ENCODE measurements around the gene KIR2DL3.

KIR2DL3 gene

GRCh38 chr19:54790711-54791110 lies 52.4 kb downstream of the KIR2DL3 start:
- no peaks in the 10 kb centered on the region for H3K9me3 ChIP-seq (ENCODE audit: control insufficient read depth in 1 of 2, low read length in 2 of 2)
- H3K9ac ChIP-seq (ENCODE audit: low read depth in 1 of 2, low read length in 2 of 2), result no peak overlapping the region
- no peaks in the 10 kb centered on the region for H3K4me1 ChIP-seq (ENCODE audit: control insufficient read depth in 1 of 2, insufficient read depth in 2 of 2, low read length in 2 of 2)
- no peaks in the 10 kb centered on the region for H3K27me3 ChIP-seq (ENCODE audit: control insufficient read depth in 1 of 2, insufficient read depth in 2 of 2, low read length in 2 of 2)
- no peak overlapping the region for H3K4me3 ChIP-seq (ENCODE audit: low read depth in 1 of 2, low read length in 2 of 2)
- H3K36me3 ChIP-seq (ENCODE audit: control insufficient read depth in 1 of 2, insufficient read depth in 2 of 2, low read length in 2 of 2), result no peaks in the 10 kb centered on the region
- H3K27ac ChIP-seq (ENCODE audit: low read depth, low read length), result no peak overlapping the region

DNA sequence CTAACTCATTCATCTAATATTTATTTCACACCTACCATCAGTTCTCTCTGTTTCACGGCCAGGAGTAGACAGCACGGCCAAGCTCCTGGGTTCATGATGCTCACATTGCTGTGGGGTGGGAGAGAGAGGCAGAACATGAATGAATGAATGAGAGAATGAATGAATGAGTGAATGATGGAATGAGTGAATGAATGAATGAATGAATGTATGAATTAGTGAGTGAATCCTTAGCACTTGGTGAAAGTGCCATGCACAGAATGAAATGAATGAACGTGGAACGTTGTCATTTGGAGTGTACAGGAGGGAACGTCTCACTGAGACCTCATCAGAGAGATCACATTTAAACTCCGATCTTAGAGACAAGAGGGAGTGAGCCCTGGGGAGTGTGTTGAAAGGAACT lies 53.2 kb downstream of the KIR2DL3 start:
- Histone ChIP-seq H3K27ac (ENCODE audit: low read depth, low read length) (no peak overlapping the region), H3K4me3 (ENCODE audit: low read depth in 1 of 2, low read length in 2 of 2) (no peak overlapping the region), H3K27me3 (ENCODE audit: control insufficient read depth in 1 of 2, insufficient read depth in 2 of 2, low read length in 2 of 2) (no peaks in the 10 kb centered on the region), H3K9ac (ENCODE audit: low read depth in 1 of 2, low read length in 2 of 2) (no peak overlapping the region), H3K36me3 (ENCODE audit: control insufficient read depth in 1 of 2, insufficient read depth in 2 of 2, low read length in 2 of 2) (no peaks in the 10 kb centered on the region), H3K4me1 (ENCODE audit: control insufficient read depth in 1 of 2, insufficient read depth in 2 of 2, low read length in 2 of 2) (no peaks in the 10 kb centered on the region), H3K9me3 (ENCODE audit: control insufficient read depth in 1 of 2, low read length in 2 of 2) (no peaks in the 10 kb centered on the region)

GRCh38 chr19:54792814-54793213 lies 54.5 kb downstream of the KIR2DL3 start:
- no peak overlapping the region for H3K27ac ChIP-seq (ENCODE audit: low read depth, low read length)

GRCh38 chr19:54795758-54796157 lies 57.4 kb downstream of the KIR2DL3 start:
- no peak overlapping the region for H3K27ac ChIP-seq (ENCODE audit: low read depth, low read length)
- no peaks in the 10 kb centered on the region for H3K4me1 ChIP-seq (ENCODE audit: control insufficient read depth in 1 of 2, insufficient read depth in 2 of 2, low read length in 2 of 2)
- H3K4me3 ChIP-seq (ENCODE audit: low read depth in 1 of 2, low read length in 2 of 2), result no peak overlapping the region
- H3K27me3 ChIP-seq (ENCODE audit: control insufficient read depth in 1 of 2, insufficient read depth in 2 of 2, low read length in 2 of 2), result no peaks in the 10 kb centered on the region
- no peaks in the 10 kb centered on the region for H3K9me3 ChIP-seq (ENCODE audit: control insufficient read depth in 1 of 2, low read length in 2 of 2)
- H3K9ac ChIP-seq (ENCODE audit: low read depth in 1 of 2, low read length in 2 of 2), result no peak overlapping the region
- H3K36me3 ChIP-seq (ENCODE audit: control insufficient read depth in 1 of 2, insufficient read depth in 2 of 2, low read length in 2 of 2), result no peaks in the 10 kb centered on the region

More at GRCh38 chr19:54792814-54793213, 54.5 kb downstream of the KIR2DL3 start:
- Histone ChIP-seq H3K36me3 (ENCODE audit: control insufficient read depth in 1 of 2, insufficient read depth in 2 of 2, low read length in 2 of 2) (no peaks in the 10 kb centered on the region), H3K27me3 (ENCODE audit: control insufficient read depth in 1 of 2, insufficient read depth in 2 of 2, low read length in 2 of 2) (no peaks in the 10 kb centered on the region), H3K9me3 (ENCODE audit: control insufficient read depth in 1 of 2, low read length in 2 of 2) (no peaks in the 10 kb centered on the region), H3K9ac (ENCODE audit: low read depth in 1 of 2, low read length in 2 of 2) (no peak overlapping the region), H3K4me1 (ENCODE audit: control insufficient read depth in 1 of 2, insufficient read depth in 2 of 2, low read length in 2 of 2) (no peaks in the 10 kb centered on the region), H3K4me3 (ENCODE audit: low read depth in 1 of 2, low read length in 2 of 2) (peak overlapping the region; percentile 46 to 58)

All from duodenal mucosa (tissue), 2 donors.